HEK293 (cell line): ENCODE measurements around the gene TP53BP2.

ENCODE experiments used
- CTCF ChIP-seq: fragments of 450-650 bp; formaldehyde crosslinking; IDR thresholded peaks from 2 replicates; pipeline ENCODE4 v1.5.1; 2016; ENCODE audit warnings: missing biosample characterization, missing genetic modification characterization
- FEZF1 ChIP-seq: fragments of 450-650 bp; formaldehyde crosslinking; IDR thresholded peaks from 2 replicates; pipeline ENCODE4 v1.5.1; 2016; ENCODE audit warnings: missing biosample characterization, missing genetic modification characterization
- KLF16 ChIP-seq: fragments of 450-650 bp; formaldehyde crosslinking; IDR thresholded peaks from 2 replicates; pipeline ENCODE4 v1.5.1; 2017; ENCODE audit warnings: missing biosample characterization, missing genetic modification characterization
- KLF7 ChIP-seq: fragments of 450-650 bp; formaldehyde crosslinking; IDR thresholded peaks from 2 replicates; pipeline ENCODE4 v1.5.1; 2016; ENCODE audit warnings: missing biosample characterization, missing genetic modification characterization, borderline replicate concordance
- MZF1 ChIP-seq: fragments of 450-650 bp; formaldehyde crosslinking; IDR thresholded peaks from 2 replicates; pipeline ENCODE4 v1.5.1; 2017; ENCODE audit warnings: missing biosample characterization, missing genetic modification characterization, borderline replicate concordance
- OSR2 ChIP-seq: fragments of 450-650 bp; formaldehyde crosslinking; IDR thresholded peaks from 2 replicates; pipeline ENCODE4 v1.5.1; 2016; ENCODE audit warnings: missing biosample characterization, missing genetic modification characterization
- ZBTB17 ChIP-seq: fragments of 450-650 bp; formaldehyde crosslinking; IDR thresholded peaks from 2 replicates; pipeline ENCODE4 v1.5.1; 2016; ENCODE audit warnings: missing biosample characterization, missing genetic modification characterization
- ZEB2 ChIP-seq: fragments of 450-650 bp; formaldehyde crosslinking; IDR thresholded peaks from 2 replicates; pipeline ENCODE4 v1.5.1; 2016; ENCODE audit warnings: missing biosample characterization, missing genetic modification characterization
- ZFP41 ChIP-seq: fragments of 450-650 bp; formaldehyde crosslinking; IDR thresholded peaks from 2 replicates; pipeline ENCODE4 v1.5.1; 2016; ENCODE audit warnings: missing biosample characterization, missing genetic modification characterization, borderline replicate concordance
- ZNF121 ChIP-seq: fragments of 450-650 bp; formaldehyde crosslinking; IDR thresholded peaks from 2 replicates; pipeline ENCODE4 v1.5.1; 2016; ENCODE audit warnings: missing biosample characterization, missing genetic modification characterization
- ZNF174 ChIP-seq: fragments of 450-650 bp; formaldehyde crosslinking; IDR thresholded peaks from 2 replicates; pipeline ENCODE4 v1.5.0; 2017; ENCODE audit warnings: missing biosample characterization, mild to moderate bottlenecking, missing genetic modification characterization
- ZNF2 ChIP-seq: fragments of 450-650 bp; formaldehyde crosslinking; IDR thresholded peaks from 2 replicates; pipeline ENCODE4 v1.5.1; 2016; ENCODE audit warnings: missing biosample characterization, missing genetic modification characterization
- ZNF280D ChIP-seq: fragments of 450-650 bp; formaldehyde crosslinking; IDR thresholded peaks from 2 replicates; pipeline ENCODE4 v1.5.1; 2016; ENCODE audit warnings: missing biosample characterization, missing genetic modification characterization
- ZNF292 ChIP-seq: fragments of 450-650 bp; formaldehyde crosslinking; IDR thresholded peaks from 2 replicates; pipeline ENCODE4 v1.5.1; 2016; ENCODE audit warnings: low read depth, missing biosample characterization, missing genetic modification characterization, borderline replicate concordance
- ZNF335 ChIP-seq: fragments of 450-650 bp; formaldehyde crosslinking; conservative IDR thresholded peaks from 2 replicates; pipeline ENCODE4 v1.5.1; 2016; ENCODE audit warnings: missing biosample characterization, missing genetic modification characterization
- ZNF398 ChIP-seq: fragments of 450-650 bp; formaldehyde crosslinking; IDR thresholded peaks from 2 replicates; pipeline ENCODE4 v1.5.1; 2017; ENCODE audit warnings: missing biosample characterization, missing genetic modification characterization
- ZNF548 ChIP-seq: fragments of 450-650 bp; formaldehyde crosslinking; IDR thresholded peaks from 2 replicates; pipeline ENCODE4 v1.5.1; 2016; ENCODE audit warnings: missing biosample characterization, missing genetic modification characterization
- ZNF624 ChIP-seq: fragments of 450-650 bp; formaldehyde crosslinking; IDR thresholded peaks from 2 replicates; pipeline ENCODE4 v1.5.1; 2017; ENCODE audit warnings: missing biosample characterization, missing genetic modification characterization
- ZNF677 ChIP-seq: fragments of 450-650 bp; IDR thresholded peaks from 2 replicates; pipeline ENCODE4 v1.5.0; 2018; ENCODE audit warnings: missing biosample characterization, mild to moderate bottlenecking, missing genetic modification characterization, moderate library complexity
- TF ChIP-seq, protein P1 (sequence below): fragments of 450-650 bp; formaldehyde crosslinking; IDR thresholded peaks from 2 replicates; pipeline ENCODE4 v1.5.1; 2016; ENCODE audit warnings: missing biosample characterization, missing genetic modification characterization
- TF ChIP-seq, protein P2 (sequence below): fragments of 450-650 bp; formaldehyde crosslinking; IDR thresholded peaks from 2 replicates; pipeline ENCODE4 v1.5.1; 2016; ENCODE audit warnings: missing biosample characterization, missing genetic modification characterization
- TF ChIP-seq, protein P3 (sequence below): fragments of 450-650 bp; formaldehyde crosslinking; IDR thresholded peaks from 2 replicates; pipeline ENCODE4 v1.5.1; 2016; ENCODE audit warnings: missing biosample characterization, missing genetic modification characterization

Gene TP53BP2

GRCh38 chr1:223771814-223772770 is 73.7 kb downstream of the TP53BP2 start (continued):
- no peak for TF ChIP-seq ZNF624 (tag by site-specific recombination)
- peak; percentile 32; the same call in 1 of the 2 replicates for TF ChIP-seq MZF1 (tag by site-specific recombination)
- 0 out of 2 replicates have a peak, but pooled peaks have one; percentile 38 for TF ChIP-seq ZNF280D (tag by site-specific recombination)
- TF ChIP-seq, protein P1, sequence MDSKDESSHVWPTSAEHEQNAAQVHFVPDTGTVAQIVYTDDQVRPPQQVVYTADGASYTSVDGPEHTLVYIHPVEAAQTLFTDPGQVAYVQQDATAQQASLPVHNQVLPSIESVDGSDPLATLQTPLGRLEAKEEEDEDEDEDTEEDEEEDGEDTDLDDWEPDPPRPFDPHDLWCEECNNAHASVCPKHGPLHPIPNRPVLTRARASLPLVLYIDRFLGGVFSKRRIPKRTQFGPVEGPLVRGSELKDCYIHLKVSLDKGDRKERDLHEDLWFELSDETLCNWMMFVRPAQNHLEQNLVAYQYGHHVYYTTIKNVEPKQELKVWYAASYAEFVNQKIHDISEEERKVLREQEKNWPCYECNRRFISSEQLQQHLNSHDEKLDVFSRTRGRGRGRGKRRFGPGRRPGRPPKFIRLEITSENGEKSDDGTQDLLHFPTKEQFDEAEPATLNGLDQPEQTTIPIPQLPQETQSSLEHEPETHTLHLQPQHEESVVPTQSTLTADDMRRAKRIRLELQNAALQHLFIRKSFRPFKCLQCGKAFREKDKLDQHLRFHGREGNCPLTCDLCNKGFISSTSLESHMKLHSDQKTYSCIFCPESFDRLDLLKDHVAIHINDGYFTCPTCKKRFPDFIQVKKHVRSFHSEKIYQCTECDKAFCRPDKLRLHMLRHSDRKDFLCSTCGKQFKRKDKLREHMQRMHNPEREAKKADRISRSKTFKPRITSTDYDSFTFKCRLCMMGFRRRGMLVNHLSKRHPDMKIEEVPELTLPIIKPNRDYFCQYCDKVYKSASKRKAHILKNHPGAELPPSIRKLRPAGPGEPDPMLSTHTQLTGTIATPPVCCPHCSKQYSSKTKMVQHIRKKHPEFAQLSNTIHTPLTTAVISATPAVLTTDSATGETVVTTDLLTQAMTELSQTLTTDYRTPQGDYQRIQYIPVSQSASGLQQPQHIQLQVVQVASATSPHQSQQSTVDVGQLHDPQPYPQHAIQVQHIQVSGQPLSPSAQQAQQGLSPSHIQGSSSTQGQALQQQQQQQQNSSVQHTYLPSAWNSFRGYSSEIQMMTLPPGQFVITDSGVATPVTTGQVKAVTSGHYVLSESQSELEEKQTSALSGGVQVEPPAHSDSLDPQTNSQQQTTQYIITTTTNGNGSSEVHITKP (tag by site-specific recombination) = peak; percentile 80
- TF ChIP-seq ZNF121 = no peak
- TF ChIP-seq ZNF2 (tag by site-specific recombination) = peak; percentile 58; the same call in 1 of the 2 replicates
- TF ChIP-seq, protein P2, sequence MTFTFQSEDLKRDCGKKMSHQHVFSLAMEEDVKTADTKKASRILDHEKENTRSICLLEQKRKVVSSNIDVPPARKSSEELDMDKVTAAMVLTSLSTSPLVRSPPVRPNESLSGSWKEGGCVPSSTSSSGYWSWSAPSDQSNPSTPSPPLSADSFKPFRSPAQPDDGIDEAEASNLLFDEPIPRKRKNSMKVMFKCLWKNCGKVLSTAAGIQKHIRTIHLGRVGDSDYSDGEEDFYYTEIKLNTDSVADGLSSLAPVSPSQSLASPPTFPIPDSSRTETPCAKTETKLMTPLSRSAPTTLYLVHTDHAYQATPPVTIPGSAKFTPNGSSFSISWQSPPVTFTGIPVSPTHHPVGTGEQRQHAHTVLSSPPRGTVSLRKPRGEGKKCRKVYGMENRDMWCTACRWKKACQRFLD = no peak
- peak; percentile 79 for TF ChIP-seq FEZF1 (tag by site-specific recombination)
- TF ChIP-seq CTCF (tag by site-specific recombination) = no peak
- peak; percentile 95 for TF ChIP-seq ZEB2
- no peak for TF ChIP-seq KLF7 (tag by site-specific recombination)
- no peak for TF ChIP-seq ZNF174 (tag by site-specific recombination)
- TF ChIP-seq ZFP41 = no peak
- TF ChIP-seq ZBTB17 (tag by site-specific recombination) = peak; percentile 96
- no peak for TF ChIP-seq ZNF292 (tag by site-specific recombination)
- no peak for TF ChIP-seq ZNF548
- peak; percentile 23; the same call in 1 of the 2 replicates for TF ChIP-seq KLF16
- TF ChIP-seq, protein P3, sequence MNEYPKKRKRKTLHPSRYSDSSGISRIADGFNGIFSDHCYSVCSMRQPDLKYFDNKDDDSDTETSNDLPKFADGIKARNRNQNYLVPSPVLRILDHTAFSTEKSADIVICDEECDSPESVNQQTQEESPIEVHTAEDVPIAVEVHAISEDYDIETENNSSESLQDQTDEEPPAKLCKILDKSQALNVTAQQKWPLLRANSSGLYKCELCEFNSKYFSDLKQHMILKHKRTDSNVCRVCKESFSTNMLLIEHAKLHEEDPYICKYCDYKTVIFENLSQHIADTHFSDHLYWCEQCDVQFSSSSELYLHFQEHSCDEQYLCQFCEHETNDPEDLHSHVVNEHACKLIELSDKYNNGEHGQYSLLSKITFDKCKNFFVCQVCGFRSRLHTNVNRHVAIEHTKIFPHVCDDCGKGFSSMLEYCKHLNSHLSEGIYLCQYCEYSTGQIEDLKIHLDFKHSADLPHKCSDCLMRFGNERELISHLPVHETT (tag by site-specific recombination) = peak; percentile 77
- peak; percentile 89 for TF ChIP-seq ZNF398 (tag by site-specific recombination)
- TF ChIP-seq ZNF677 = no peak
- TF ChIP-seq OSR2 (tag by site-specific recombination) = peak; percentile 46; the same call in 1 of the 2 replicates
- TF ChIP-seq ZNF335 (tag by site-specific recombination) = peak; percentile 50; the same call in 1 of the 2 replicates
